GM12891 (cell line): ENCODE results near the gene NAA80. TPM values are rescaled to one million over a fixed set of nuclear protein-coding genes. Genes with fewer than 3 reads are reported as not detected.

Source experiments
- DNase-seq: peaks from one replicate; pipeline ENCODE4 v3.0.0; 2011; ENCODE audit warnings: low spot score; ENCODE audit not compliant: insufficient read length
- FAIRE-seq: peaks from 2 replicates; lab custom pipeline; 2011; peaks lifted over from hg19 to GRCh38; lab: Jason Lieb, UNC
- PAX5 ChIP-seq: IDR thresholded peaks from 2 replicates; pipeline ENCODE4 v1.6.1; 2011; ENCODE audit warnings: low read length, moderate library complexity, mild to moderate bottlenecking; ENCODE audit not compliant: insufficient read depth, severe bottlenecking
- POLR2A ChIP-seq: IDR thresholded peaks from 2 replicates; pipeline ENCODE4 v1.6.1; 2011; ENCODE audit warnings: low read depth, low read length, control low read depth
- POLR2AphosphoS5 ChIP-seq: IDR thresholded peaks from 2 replicates; pipeline ENCODE4 v1.6.1; 2011; ENCODE audit warnings: low read depth, low read length, control low read depth
- POU2F2 ChIP-seq: IDR thresholded peaks from 2 replicates; pipeline ENCODE4 v1.6.1; 2011; ENCODE audit warnings: low read depth, mild to moderate bottlenecking, control low read depth, low read length, moderate library complexity
- SPI1 ChIP-seq: IDR thresholded peaks from 2 replicates; pipeline ENCODE4 v1.6.1; 2011; ENCODE audit warnings: low read depth, low read length, control low read depth
- TAF1 ChIP-seq: IDR thresholded peaks from 2 replicates; pipeline ENCODE4 v1.6.1; 2011; ENCODE audit warnings: low read depth, low read length, control low read depth
- polyA plus RNA-seq: library from polyadenylated mRNA; unstranded; fragments of >200 nt; gene quantifications from one replicate; pipeline ENCODE4 v1.2.1, GENCODE V29; 2012; ENCODE audit warnings: low read depth, missing spikeins, inconsistent platforms; ENCODE audit not compliant: missing spikeins

NAA80 gene, protein sequence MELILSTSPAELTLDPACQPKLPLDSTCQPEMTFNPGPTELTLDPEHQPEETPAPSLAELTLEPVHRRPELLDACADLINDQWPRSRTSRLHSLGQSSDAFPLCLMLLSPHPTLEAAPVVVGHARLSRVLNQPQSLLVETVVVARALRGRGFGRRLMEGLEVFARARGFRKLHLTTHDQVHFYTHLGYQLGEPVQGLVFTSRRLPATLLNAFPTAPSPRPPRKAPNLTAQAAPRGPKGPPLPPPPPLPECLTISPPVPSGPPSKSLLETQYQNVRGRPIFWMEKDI
- 9.3 TPM for polyA plus RNA-seq

DNA sequence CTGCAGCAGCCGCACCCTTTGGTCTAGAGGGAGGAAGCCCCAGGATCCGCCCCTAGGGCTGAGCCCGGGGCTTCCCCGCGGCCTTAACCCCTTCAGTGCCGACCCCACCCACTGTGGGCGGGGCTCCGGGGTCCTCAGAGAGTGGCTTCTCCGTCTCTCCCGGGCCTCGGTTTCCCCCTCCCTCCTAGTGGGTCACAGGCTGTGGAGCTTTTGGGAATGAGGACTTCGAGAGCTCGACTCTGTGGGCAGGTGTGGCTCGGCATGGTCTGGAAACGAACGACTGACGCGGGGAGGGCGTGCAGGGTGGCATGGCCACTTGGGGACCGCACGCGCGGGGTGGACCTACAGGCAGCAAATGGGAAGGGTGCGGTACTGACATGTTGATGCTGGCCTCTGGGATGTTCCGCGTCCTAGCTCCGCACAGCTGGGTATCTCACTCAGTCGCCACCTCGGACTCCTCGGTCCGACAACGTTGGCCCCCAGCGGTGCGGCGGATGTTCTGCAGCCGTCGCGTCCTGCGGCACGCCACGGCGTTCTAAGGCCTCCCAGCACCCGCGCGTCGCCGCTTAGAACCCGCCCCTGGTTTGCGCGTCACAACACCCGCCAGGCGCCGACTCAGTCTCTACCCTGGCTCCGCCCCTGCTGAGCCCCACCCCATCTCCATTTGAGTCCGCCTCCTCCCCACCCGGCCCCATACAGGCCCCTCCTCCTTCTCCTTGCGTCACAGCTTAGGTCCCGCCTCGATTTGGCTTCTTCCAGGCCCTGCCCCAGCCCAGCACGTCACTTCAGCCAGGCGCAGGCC, at the start of gene NAA80, which contains the start of gene HYAL3:
Gene NAA80, minus strand, starts transcription at position 570 of the 802 bp plus-strand sequence. CDS start 1,942 bp downstream, outside the sequence.
Gene HYAL3, minus strand, starts transcription at position 570 of the 802 bp plus-strand sequence. CDS start 3,803 bp downstream, outside the sequence.
- DNase-seq (peak; percentile 95), FAIRE-seq (peak; percentile 99)
- TF ChIP-seq PAX5, result no peak
- peak; percentile 88 for TF ChIP-seq POLR2A
- peak; percentile 86 for TF ChIP-seq POLR2AphosphoS5
- peak; percentile 38; the same call in 1 of the 2 replicates for TF ChIP-seq SPI1
- no peak for TF ChIP-seq POU2F2
- no peak for TF ChIP-seq TAF1

DNA sequence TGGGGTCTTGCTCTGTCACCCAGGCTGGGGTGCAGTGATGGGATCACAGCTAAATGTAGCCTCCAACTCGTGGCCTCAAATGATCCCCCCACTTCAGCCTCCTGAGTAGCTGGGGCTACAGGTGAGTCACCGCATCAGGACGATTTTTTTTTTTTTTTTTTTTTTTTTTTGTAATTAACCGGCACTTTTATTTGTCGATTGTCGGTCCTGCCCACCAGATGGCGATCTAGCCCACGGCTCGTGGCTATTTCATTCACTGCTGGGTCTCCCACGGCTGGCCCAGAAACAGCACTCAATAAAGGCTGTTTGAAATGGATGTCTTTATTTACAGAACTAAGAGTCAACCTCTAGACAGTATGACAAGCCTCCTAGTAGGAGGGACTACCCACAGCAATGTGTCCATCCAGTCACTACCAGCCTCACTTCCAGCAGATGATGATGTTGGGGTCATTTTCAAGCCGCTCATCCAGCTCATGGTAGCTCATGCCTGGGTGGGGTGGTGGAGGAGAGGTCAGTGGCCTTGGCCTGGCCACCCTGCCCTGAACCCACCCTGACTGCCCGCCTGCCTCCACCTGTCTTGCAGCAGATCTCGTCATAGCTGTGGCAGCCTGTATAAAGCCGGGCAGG, 48.1 kb upstream of the NAA80 start:
- TF ChIP-seq PAX5 (no peak), POLR2A (no peak), POU2F2 (no peak), SPI1 (no peak)
- no peak for DNase-seq
- FAIRE-seq, result peak; percentile 74

- DNase-seq (peak; percentile 80), FAIRE-seq (peak; percentile 98)
- TF ChIP-seq PAX5 (no peak), POLR2A (no peak)
Observed at GRCh38 chr3:50345586-50346234, 46.5 kb upstream of the NAA80 start, which contains the start of gene ZMYND10. Gene ZMYND10, minus strand, starts transcription at chr3:50345732. Its CDS starts 153 bp downstream, at chr3:50345579.

- FAIRE-seq (peak; percentile 16), DNase-seq (no peak)
- TF ChIP-seq PAX5, result no peak
- TF ChIP-seq POLR2AphosphoS5, result no peak
- no peak for TF ChIP-seq TAF1
Observed at GRCh38 chr3:50345008-50345407, 45.8 kb upstream of the NAA80 start.

GRCh38 chr3:50342813-50343633, 43.8 kb upstream of the NAA80 start:
- TF ChIP-seq POU2F2 (no peak), TAF1 (no peak), POLR2A (no peak), PAX5 (no peak), POLR2AphosphoS5 (no peak), SPI1 (no peak)
- DNase-seq, result no peak
- FAIRE-seq, result no peak

DNA sequence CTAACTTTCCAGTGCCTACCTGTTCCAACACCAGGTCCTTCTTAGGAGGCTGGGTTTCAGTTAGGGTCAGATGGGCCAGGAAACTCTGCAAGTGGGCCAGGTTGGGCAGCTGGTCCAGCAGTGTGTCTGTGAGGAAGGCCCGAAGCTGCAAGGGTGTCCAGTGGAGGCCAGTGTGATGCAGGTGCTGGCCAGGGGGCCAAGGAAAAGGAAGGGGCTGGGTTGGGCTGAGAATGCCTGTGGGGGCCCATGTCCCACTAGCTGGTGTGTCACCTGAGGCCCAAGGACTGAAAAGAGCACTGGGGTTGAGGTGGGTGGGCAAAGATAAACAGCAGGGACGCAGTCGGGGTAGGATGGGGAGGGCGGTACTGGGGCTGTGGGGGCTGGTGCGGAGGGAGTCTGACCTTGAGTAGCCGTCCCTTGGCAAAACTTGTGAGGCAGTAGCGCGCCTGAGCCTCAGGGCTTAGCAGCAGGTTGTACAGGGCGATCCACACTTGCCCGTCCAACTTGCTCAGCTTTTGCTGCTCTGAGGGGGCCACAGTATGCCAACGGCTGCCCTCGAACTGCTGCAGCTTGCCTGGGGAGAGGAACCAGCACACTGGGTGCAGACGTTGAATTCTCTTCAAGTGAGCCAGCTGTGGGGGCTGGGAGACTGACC, 42.9 kb upstream of the NAA80 start:
- no peak for FAIRE-seq
- no peak for DNase-seq
- TF ChIP-seq POLR2A, result no peak
- no peak for TF ChIP-seq POLR2AphosphoS5
- no peak for TF ChIP-seq PAX5
- TF ChIP-seq TAF1, result no peak
- no peak for TF ChIP-seq POU2F2
- no peak for TF ChIP-seq SPI1

- TF ChIP-seq PAX5 (no peak), POLR2A (no peak), POLR2AphosphoS5 (no peak), POU2F2 (no peak), SPI1 (no peak), TAF1 (no peak)
- DNase-seq, result no peak
- FAIRE-seq, result peak; percentile 9
Observed at GRCh38 chr3:50341537-50341936, 42.3 kb upstream of the NAA80 start.
